Measurements from ENCODE around the gene KEAP1.

DNA sequence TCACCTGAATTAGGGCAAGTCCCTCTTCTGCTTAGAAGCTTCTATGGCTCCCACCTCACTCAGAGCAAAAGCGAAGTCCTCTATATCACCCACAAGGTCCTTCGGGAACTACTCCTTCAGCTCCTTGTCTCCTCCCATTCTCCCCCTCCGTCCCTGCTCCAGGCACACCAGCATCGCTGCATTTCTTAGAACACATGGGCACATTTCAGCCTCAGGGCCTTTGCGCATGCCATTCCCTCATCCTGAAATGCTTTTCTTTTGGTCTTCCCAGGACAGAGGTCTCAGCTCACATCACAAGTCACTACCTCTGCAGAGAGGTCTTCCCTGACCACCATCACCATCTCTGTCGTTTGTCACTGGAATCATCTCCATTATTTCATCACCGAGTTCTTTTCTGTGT lies 10.1 kb upstream of the KEAP1 start:
- TF ChIP-seq NR1H2 (CRISPR knock-in tag; IDR thresholded peaks at IDR 0.05) = no peak
- no peak for TF ChIP-seq POLR2A (conservative IDR thresholded peaks at IDR 0.05)
- no peak for TF ChIP-seq FOXM1 (IDR thresholded peaks at IDR 0.05; ENCODE audit: low read depth)
- no peak for TF ChIP-seq FOXM1 (CRISPR knock-in tag; IDR thresholded peaks at IDR 0.05; ENCODE audit: low read depth)
- no peak for TF ChIP-seq POLR2AphosphoS2 (IDR thresholded peaks at IDR 0.05; ENCODE audit: low read length)
- no peak for TF ChIP-seq EZH2 (IDR thresholded peaks at IDR 0.05; ENCODE audit: borderline replicate concordance, low read depth, low read length)
- no peak for TF ChIP-seq HEY1 (CRISPR knock-in tag; IDR thresholded peaks at IDR 0.05; ENCODE audit: borderline replicate concordance)
- no peak for TF ChIP-seq ZNF398 (CRISPR knock-in tag; IDR thresholded peaks at IDR 0.05)
- TF ChIP-seq POLR2G (IDR thresholded peaks at IDR 0.05; ENCODE audit: low read depth, low read length) = no peak
- no peak for TF ChIP-seq CEBPG (CRISPR knock-in tag; IDR thresholded peaks at IDR 0.05)
- no peak for TF ChIP-seq CEBPG (tag; conservative IDR thresholded peaks at IDR 0.05 in 1 of 2, IDR thresholded peaks at IDR 0.05 in 1 of 2)

Measured in K562 (cell line).